Measurements from ENCODE around the gene ADM5. TPM values are rescaled to one million over a fixed set of nuclear protein-coding genes. Genes with fewer than 3 reads are reported as not detected.

The ADM5 gene
- total and polyA plus RNA-seq, 11 donors, result 0.14 to 1.6 (median 0.60) TPM; not detected in 1

DNA sequence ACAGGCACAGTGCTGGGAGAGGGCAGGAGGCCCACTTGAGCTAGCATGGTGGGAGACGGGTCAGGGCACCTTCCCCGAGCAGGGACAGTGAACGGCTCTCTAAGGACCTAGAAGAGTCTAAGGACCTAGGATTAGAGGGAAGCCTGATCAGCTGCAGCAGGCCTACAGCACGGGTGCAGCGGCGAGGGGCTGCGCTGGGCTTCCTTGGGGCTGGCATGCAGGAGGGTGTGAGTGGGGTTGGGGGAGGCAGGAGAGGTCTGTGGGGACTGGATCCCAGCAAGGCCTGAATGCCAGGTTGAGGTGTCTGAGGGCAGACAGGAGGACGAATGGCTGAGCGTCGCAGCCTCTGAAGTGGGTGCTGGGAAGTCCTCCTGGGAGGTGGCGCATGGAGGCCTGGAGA is 43.8 kb upstream of the ADM5 start:
- intact Hi-C loops (cut with DNase I), result loop anchor here in 1 of 10 donors (10.0 kb wide), 1 partner anchor 1021 kb away; no protein-coding TSS in a partner anchor
- ATAC-seq (no peak), DNase-seq (no peak)
- Histone ChIP-seq H3K4me1 (peaks cover 3 to 39% (median 27%) of the 10 kb centered on the region in 12 donors), H3K9me3 (no peaks in the 10 kb centered on the region), H3K4me3 (no peak overlapping the region), H3K27ac (no peak overlapping the region), H3K36me3 (peaks cover 0 to 58% (median 44%) of the 10 kb centered on the region in 9 donors), H3K27me3 (no peaks in the 10 kb centered on the region)
- no peak for TF ChIP-seq POLR2A (IDR thresholded peaks at IDR 0.05)
- TF ChIP-seq, protein P1, sequence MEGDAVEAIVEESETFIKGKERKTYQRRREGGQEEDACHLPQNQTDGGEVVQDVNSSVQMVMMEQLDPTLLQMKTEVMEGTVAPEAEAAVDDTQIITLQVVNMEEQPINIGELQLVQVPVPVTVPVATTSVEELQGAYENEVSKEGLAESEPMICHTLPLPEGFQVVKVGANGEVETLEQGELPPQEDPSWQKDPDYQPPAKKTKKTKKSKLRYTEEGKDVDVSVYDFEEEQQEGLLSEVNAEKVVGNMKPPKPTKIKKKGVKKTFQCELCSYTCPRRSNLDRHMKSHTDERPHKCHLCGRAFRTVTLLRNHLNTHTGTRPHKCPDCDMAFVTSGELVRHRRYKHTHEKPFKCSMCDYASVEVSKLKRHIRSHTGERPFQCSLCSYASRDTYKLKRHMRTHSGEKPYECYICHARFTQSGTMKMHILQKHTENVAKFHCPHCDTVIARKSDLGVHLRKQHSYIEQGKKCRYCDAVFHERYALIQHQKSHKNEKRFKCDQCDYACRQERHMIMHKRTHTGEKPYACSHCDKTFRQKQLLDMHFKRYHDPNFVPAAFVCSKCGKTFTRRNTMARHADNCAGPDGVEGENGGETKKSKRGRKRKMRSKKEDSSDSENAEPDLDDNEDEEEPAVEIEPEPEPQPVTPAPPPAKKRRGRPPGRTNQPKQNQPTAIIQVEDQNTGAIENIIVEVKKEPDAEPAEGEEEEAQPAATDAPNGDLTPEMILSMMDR (IDR thresholded peaks at IDR 0.05), result no peak
- WGBS, 4 donors, result 88 to 94% (median 92%) methylated on average over 10 to 11 of the region's 11 CpGs

DNA sequence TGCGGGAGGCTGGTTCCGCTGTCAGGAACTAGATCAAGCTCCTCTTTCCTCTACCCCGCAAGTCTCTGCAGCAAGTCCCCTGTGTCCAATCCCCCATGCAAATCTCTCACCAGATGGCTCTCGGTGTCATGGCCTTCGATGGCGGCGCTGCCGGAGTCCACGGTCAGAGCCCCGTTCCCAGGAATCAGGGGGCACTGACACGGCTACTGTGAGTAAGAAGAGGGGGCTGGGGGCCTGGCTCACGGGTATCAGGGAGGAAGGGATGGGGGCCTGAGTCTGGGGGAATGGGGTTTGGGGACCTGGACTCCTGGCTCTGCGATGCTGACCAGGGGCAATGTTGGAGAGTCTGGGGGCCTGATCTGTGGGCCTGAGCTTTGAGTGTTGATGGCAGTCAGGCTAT is 43.4 kb upstream of the ADM5 start:
- TF ChIP-seq, protein P1 (IDR thresholded peaks at IDR 0.05), result no peak
- TF ChIP-seq POLR2A (IDR thresholded peaks at IDR 0.05), result no peak
- Histone ChIP-seq H3K4me1 (peaks cover 3 to 37% (median 26%) of the 10 kb centered on the region in 12 donors), H3K36me3 (peaks cover 0 to 61% (median 46%) of the 10 kb centered on the region in 9 donors), H3K27ac (no peak overlapping the region), H3K9me3 (no peaks in the 10 kb centered on the region), H3K27me3 (no peaks in the 10 kb centered on the region), H3K4me3 (no peak overlapping the region)
- WGBS, 4 donors, result 81 to 93% (median 92%) methylated on average over 6 to 13 of the region's 13 CpGs
- DNase-seq, result no peak
- no peak for ATAC-seq
- intact Hi-C loops (cut with DNase I), result loop anchor here in 1 of 10 donors (10.0 kb wide), 1 partner anchor 1021 kb away; no protein-coding TSS in a partner anchor

DNA sequence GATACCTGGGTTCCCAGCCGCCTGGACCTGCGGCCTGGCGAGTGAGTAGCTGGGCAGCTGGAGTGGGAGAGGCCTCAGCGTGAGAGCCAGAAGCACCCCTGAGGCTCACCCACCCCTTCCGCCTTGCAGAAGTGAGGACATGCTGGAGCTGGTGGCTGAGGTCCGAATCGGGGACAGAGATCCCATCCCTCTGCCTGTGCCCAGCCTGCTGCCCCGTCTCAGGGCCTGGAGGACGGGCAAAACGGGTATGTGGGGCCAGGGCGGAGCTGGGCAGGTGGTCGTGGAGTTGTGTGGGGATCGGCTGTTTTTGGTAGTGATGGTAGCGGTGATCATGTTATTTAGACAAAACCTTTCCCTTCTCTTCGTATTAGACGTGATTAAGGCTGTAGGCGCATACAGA is 42.8 kb upstream of the ADM5 start:
- 91 to 94% (median 92%) methylated on average over 14 to 17 of the region's 17 CpGs for WGBS, 4 donors
- no peak overlapping the region for H3K27ac ChIP-seq
- intact Hi-C loops (cut with DNase I), result loop anchor here in 1 of 10 donors (10.0 kb wide), 1 partner anchor 1022 kb away; no protein-coding TSS in a partner anchor
- ATAC-seq (no peak), DNase-seq (no peak)
- TF ChIP-seq POLR2A (IDR thresholded peaks at IDR 0.05), result no peak
- TF ChIP-seq, protein P1 (IDR thresholded peaks at IDR 0.05), result no peak
- H3K36me3 ChIP-seq, result peaks cover 0 to 67% (median 52%) of the 10 kb centered on the region in 9 donors
- no peaks in the 10 kb centered on the region for H3K27me3 ChIP-seq
- H3K9me3 ChIP-seq, result no peaks in the 10 kb centered on the region
- peaks cover 3 to 32% (median 23%) of the 10 kb centered on the region in 12 donors for H3K4me1 ChIP-seq
- H3K4me3 ChIP-seq, result no peak overlapping the region

DNA sequence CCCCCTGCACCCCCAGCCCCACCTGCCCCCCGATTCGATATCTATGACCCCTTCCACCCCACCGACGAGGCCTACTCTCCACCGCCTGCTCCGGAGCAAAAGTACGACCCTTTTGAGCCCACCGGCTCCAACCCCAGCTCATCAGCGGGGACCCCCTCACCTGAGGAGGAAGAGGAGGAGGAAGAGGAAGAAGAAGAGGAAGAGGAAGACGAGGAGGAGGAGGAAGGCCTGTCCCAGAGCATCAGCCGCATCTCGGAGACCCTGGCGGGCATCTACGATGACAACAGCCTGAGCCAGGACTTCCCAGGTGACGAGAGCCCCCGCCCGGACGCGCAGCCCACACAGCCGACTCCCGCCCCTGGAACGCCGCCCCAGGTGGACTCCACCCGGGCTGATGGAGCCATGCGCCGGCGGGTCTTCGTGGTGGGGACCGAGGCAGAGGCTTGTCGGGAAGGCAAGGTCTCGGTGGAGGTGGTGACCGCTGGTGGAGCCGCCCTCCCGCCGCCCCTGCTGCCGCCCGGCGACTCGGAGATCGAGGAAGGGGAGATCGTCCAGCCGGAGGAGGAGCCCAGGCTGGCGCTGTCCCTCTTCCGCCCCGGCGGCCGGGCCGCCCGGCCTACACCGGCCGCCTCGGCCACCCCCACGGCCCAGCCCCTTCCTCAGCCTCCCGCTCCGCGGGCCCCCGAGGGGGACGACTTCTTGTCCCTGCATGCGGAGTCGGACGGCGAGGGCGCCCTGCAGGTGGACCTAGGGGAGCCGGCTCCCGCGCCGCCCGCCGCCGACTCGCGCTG is 38.2 kb upstream of the ADM5 start:
- Histone ChIP-seq H3K27me3 (no peaks in the 10 kb centered on the region), H3K36me3 (peaks cover 0 to 94% (median 88%) of the 10 kb centered on the region in 9 donors), H3K27ac (no peak overlapping the region), H3K4me1 (no peaks in the 10 kb centered on the region), H3K9me3 (no peaks in the 10 kb centered on the region), H3K4me3 (no peak overlapping the region)
- intact Hi-C loops (cut with DNase I), result no loop called here
- TF ChIP-seq POLR2A (IDR thresholded peaks at IDR 0.05), result no peak
- TF ChIP-seq, protein P1 (IDR thresholded peaks at IDR 0.05), result no peak
- DNase-seq (no peak), ATAC-seq (no peak)
- 93 to 96% (median 95%) methylated on average over 25 to 72 of the region's 72 CpGs for WGBS, 4 donors
